ENCODE data around the gene SPRY1. TPM values are rescaled to one million over a fixed set of nuclear protein-coding genes. Genes with fewer than 3 reads are reported as not detected.

The SPRY1 gene
- total RNA-seq, 1 experiment from 2014 or later, result 76.3 TPM

GRCh38 chr4:123435246-123436113 is 38.9 kb downstream of the SPRY1 start:
- Mint-ChIP-seq H3K27ac (no peak overlapping the region), H3K9me3 (peaks cover 20 to 24% of the 10 kb centered on the region in 2 experiments)
- no CpG with 5 or more reads among the region's 43 CpGs for WGBS (ENCODE audit: extremely low coverage, insufficient read length, low lambda C conversion rate)

More at GRCh38 chr4:123435246-123436113, 38.9 kb downstream of the SPRY1 start:
- H2AK5ac ChIP-seq (ENCODE audit: insufficient read length, low read length), result no peak overlapping the region
- no peaks in the 10 kb centered on the region for H3K27me3 ChIP-seq (ENCODE audit: insufficient read depth, low read length)
- H2BK12ac ChIP-seq (ENCODE audit: insufficient read length, low read depth, low read length), result no peak overlapping the region
- no peak overlapping the region for H3K9ac ChIP-seq (ENCODE audit: extremely low read depth, insufficient read length, low read length)
- no peaks in the 10 kb centered on the region; the same call in 1 of the 2 replicates for H3K27me3 Mint-ChIP-seq (ENCODE audit: low read depth)
- no peak overlapping the region for H2BK20ac ChIP-seq (ENCODE audit: low read depth, low read length, poor library complexity, severe bottlenecking)
- no peaks in the 10 kb centered on the region for H4K20me1 ChIP-seq (ENCODE audit: control insufficient read depth, insufficient read depth, insufficient read length)
- no peak overlapping the region for H3K27ac ChIP-seq (ENCODE audit: insufficient read length, low read depth, low read length)
- H2BK5ac ChIP-seq (ENCODE audit: insufficient read length, low read length), result no peak overlapping the region
- no peaks in the 10 kb centered on the region for H3K79me2 ChIP-seq (ENCODE audit: insufficient read depth, low read length)
- H3K4me1 ChIP-seq (ENCODE audit: insufficient read depth, low read length), result no peaks in the 10 kb centered on the region
- H2BK15ac ChIP-seq (ENCODE audit: low read depth, low read length), result no peak overlapping the region
- no peaks in the 10 kb centered on the region for H3K79me1 ChIP-seq (ENCODE audit: insufficient read depth, low read depth, low read length, poor library complexity, severe bottlenecking)
- no peak overlapping the region for H3K4me3 Mint-ChIP-seq
- DNase-seq, result no peak
- H3K23me2 ChIP-seq (ENCODE audit: insufficient read length, low read depth, low read length, poor library complexity, severe bottlenecking), result peaks cover 4% of the 10 kb centered on the region
- H3K56ac ChIP-seq (ENCODE audit: insufficient read length, low read depth, low read length), result no peak overlapping the region
- no peak overlapping the region for H3K4me2 ChIP-seq (ENCODE audit: insufficient read depth, insufficient read length, low read length)
- H3T11ph ChIP-seq (ENCODE audit: low read length), result no peak overlapping the region
- no peaks in the 10 kb centered on the region for H3K4me1 Mint-ChIP-seq
- H4K5ac ChIP-seq (ENCODE audit: insufficient read length, low read depth, low read length), result no peak overlapping the region
- H3K18ac ChIP-seq (ENCODE audit: insufficient read length, low read depth, low read length), result no peak overlapping the region
- no peak overlapping the region for H2BK120ac ChIP-seq (ENCODE audit: low read depth, low read length, poor library complexity, severe bottlenecking)
- H3K23ac ChIP-seq (ENCODE audit: insufficient read length, low read depth, low read length), result no peak overlapping the region
- H2AFZ ChIP-seq (ENCODE audit: low read length), result no peak overlapping the region
- no peak overlapping the region for H4K91ac ChIP-seq (ENCODE audit: insufficient read length, low read depth, low read length)
- H3K14ac ChIP-seq (ENCODE audit: insufficient read depth, low read length), result no peak overlapping the region
- no peak overlapping the region for H4K8ac ChIP-seq (replicated peaks; ENCODE audit: insufficient read length, low read depth, low read length)
- H3K36me3 Mint-ChIP-seq (ENCODE audit: insufficient read depth in 1 of 3, low read depth in 3 of 3), result peaks cover 14 to 24% (median 21%) of the 10 kb centered on the region in 3 experiments
- H3K9me3 ChIP-seq (ENCODE audit: control insufficient read depth, low read depth, low read length), result peaks cover 13% of the 10 kb centered on the region
- H3K4ac ChIP-seq (ENCODE audit: low read depth, low read length), result no peak overlapping the region
- no peak for TF ChIP-seq CTCF (conservative IDR thresholded peaks at IDR 0.05)

All from H9 (cell line).